DMS53 (cell line): ENCODE results near the gene SEBOX.

Source experiments
- DNase-seq: peaks from one replicate; lab custom pipeline; 2025; lab: John Stamatoyannopoulos, UW

The SEBOX gene

DNA sequence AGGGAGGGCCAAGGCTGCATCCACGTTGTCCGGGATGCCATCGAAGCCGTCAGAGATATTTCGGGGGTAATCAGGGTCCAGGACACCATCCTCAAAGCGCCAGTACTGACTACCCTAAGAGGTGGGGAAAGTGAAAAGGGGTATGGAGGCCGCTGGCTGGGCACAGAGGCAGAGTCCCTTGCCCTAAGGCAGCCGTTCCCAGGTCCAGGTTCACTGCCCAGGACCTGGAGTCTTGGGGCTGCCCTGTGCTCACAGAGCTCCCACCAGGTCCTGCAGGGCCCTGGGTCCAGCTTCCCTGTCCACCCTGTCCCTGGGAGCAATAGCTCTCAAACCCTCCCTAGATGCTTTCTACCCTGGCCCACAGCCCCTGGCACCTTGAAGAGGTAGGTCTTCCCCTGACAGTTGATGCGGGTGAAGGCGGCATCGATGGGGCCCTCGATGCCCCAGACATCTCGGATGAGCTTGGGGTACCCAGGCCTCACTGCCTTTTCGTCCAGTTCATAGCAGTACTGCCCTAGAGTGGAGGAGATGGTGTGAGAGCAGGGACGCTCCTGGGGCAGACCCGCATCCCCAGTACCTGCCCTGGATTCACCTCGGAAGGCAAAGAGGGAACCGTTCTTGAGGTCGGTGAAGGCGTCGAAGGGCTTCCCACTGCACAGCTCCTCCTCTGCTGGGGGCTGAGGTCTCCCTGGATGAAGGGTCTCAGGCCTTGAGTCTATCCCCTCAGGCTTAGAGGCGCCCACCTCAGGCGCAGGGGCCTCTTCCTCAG, 4.1 kb upstream of the SEBOX start:
- no peak for DNase-seq

DNA sequence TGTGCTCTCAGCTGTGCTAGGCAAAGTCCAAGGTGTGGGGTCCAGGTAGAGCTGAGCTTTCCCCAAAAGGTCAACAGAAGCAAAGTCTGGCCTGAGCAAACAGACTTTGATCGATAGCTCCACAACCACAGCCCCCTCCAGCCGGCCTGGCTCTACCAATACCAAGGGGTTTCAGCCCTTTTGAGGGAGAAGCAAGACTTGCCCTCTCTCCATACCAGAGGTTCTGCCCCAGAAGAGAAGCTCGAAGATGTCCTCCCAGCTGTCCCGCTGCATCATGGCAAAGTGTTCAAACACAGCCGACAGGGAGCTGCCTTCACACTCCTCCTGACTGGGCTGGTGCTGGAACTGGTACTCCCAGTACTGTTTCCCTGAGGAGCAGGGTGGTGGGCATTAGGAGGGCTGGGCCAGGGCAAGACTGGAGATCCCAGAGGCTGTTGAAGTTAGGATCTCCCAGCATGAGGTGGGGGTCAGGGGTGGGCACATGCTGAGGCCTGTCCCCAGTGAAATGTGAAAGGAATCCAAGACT, 3.4 kb upstream of the SEBOX start:
- DNase-seq, result no peak

DNA sequence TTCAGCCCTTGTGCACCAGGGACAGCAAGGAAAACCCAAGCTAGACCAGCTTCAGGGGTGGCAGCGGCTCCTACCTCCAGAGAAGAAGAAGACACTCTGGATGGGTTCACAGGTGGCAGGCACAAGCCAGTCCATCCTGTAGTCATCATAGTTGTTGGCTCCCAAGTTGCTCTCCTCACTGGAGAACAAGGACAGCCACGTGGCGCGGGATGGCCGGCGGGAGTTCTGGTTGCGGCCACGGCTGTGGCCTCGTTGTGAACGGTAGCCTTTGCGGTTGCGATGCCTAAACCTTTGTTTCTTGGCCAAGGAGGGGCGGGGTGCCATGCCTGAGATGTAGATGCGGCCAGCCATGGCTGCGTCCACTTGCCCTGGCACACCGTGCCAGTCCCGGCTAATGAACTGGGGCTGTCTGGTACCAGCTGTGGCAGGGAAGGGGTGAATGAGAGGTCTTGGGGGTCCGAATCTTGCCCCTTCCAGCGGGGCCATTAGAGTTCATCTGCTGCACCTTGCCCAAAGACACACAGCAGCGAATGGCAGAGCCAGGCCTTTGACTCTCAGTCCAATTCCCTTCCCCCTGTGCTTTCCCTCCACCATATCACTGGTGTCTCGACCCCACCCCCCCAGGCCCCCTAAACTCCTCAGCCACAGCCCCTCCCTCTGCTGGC, 2.8 kb upstream of the SEBOX start:
- no peak for DNase-seq

DNA sequence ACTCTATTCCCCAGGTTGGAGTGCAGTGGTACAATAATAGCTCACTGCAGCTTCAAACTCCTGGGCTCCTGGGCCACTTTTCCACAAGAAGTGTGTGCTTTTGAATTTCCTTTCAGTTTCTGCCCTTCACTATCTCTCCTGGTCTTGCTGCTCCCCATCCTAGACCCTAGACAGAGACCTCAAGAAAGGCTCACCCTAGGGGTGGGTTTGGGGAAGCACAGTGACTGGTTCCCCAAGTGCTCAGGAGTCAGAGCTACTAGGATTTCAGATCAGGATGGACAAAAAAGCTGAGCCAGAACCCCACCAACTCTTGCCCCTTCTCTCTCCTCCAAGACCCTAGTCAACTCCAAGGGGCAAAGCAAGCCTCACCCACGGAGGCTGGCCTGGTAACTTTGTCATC, 1.6 kb upstream of the SEBOX start:
- DNase-seq, result no peak

DNA sequence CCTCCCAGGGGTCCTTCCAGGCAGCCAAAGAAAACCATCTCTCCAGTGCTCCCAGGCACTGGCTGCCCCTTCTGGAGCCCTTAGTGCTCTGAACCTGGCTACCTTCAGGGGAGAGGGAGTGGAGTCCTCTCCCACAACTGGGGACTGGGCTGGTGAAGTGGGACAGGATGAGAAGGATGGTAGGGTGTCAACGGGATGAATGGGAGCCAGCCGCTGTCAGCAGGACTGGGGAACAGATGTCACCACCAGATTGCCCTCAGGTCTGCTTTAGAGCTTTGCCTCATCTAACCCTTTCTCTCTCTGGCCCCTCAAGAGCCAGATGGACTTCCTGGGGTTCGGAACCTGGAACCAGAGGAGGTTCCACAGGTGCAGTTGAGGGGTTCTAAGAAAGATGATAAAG, 488 bp upstream of the SEBOX start:
- DNase-seq, result no peak

DNA sequence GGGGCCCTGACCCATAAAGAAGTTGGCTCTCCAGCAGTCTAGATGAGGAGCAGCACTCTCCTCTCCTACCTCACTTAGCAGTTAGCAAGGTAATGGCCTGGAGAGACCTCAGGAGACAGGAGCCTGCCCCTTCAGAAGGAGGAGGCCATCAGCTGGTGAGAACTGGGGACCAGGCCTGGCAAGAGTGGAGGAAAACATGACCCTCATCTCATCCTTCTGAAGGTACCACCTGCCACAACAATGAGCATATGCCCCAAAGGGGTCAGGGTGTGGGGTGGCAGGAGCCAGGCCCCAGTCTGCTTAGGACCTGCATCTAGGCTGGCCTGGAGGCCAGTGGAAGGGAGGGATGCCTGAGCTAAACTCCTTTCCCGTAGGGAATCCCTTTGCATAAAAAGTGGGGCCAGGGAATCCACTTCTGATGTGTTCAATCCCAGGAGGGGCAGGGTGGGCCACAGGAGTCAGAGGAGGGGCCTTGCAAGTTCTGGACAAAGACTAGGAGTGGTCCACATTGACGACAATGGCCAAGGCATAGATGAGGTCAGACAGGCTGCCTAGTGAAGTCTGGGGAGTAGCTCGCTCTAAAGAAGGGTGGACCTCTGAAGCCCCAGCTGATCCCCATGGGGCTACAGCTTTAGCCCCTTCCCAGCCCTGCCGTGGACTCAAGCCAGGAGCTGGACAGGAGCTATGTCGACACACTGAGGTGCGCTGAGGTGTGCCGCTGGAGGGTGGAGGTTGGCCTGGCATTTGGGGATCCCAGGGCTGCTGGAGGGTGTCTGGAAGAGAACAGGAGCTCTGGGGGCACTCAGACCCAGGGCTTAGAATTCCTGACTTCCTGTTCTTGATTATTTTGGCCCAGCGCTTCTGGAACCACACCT, 986 bp downstream of the SEBOX start:
- no peak for DNase-seq

DNA sequence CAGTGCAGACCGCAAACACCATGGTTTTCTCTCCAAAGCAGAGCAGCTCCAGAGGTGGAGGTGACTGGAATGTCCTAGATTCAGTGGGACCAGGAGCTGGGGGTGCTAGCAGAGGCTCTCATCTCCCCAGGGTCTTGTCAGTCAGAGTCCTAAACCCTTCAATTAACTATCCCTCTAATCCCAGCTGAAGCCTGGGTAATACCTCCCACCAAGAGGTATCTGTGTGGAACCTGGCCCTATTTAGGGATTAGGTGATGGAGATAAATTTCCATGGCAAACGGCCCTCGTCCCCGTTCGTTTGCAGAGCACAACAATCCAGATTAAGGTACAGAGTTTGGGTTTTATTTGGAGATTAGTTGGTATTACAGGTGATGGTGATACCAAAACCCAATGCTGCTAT, 1.8 kb downstream of the SEBOX start:
- DNase-seq, result no peak

DNA sequence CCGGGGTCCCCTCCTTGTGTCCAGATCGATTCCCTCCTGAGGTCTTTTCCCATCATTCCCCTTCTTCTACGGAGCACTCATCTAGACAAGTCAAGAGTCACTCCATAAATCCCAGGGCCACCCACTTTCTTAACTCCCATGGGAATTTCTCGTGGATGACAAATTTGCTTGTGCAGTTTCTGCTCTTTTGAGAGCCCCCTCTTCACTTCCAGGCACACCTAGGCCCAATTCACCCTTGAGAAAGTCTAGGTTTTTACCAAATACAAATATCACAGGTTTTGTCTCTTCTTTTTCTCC, 7.2 kb downstream of the SEBOX start:
- DNase-seq, result no peak

DNA sequence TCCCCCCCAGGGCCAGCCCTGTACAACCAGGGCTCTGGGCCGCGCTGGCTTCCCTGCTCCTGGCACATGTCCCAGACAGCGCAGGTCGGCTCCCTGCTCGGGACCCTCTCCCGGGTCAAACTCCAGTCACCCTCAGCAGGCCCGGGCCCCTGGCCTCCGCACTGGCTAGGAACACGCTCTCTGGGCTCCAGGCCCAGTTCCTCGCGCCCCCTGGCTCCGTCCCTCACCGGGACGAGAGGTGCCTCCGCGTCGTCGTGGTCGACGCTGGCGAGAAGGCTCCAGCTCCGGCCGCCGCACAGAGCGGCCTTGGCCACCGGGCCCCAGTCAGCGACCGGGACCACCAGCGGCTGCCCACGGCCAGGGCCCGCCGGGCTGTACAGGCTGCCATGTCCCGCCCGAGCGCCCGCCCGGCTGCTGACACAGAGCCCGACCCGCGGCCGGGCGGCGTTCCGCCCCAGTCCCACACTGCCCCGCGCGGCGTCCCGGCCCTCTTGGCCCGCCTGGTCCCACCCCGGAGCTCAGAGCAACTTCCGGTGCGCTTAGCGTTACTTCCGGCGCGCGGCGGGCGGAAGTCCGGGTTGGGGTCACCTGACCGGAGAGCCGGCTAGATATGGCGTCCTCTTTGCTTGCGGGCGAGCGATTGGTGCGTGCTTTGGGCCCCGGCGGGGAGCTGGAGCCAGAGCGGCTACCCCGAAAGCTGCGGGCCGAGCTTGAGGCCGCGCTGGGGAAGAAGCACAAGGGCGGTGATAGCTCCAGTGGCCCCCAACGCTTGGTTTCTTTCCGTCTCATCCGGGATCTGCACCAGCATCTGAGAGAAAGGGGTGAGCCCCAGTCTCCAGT, 7.7 kb downstream of the SEBOX start, which contains the start of gene POLDIP2:
Gene POLDIP2 (minus strand): TSS at position 467 of the 840 bp plus-strand sequence. CDS start 79 bp downstream, at position 388.
- peak; percentile 95 for DNase-seq

DNA sequence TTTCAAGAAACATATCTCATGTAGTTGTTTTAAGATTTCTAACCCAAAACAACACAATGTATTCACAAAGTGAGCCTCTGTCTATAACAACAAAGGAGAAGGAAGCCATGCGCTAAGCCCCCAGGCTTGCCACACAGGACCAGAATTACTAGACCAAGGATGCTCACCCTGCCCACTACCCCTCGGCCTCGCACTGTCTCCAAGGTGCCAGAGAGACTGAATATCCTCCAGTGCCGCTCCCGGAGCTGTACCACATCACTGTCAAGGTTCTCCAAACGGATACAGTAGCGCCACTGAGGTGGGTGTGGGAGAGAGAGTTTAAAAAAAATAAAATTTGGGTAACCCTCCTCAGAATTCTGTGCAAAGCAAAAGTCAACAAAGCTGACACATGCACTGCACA, 14.7 kb downstream of the SEBOX start:
- DNase-seq, result no peak

DNA sequence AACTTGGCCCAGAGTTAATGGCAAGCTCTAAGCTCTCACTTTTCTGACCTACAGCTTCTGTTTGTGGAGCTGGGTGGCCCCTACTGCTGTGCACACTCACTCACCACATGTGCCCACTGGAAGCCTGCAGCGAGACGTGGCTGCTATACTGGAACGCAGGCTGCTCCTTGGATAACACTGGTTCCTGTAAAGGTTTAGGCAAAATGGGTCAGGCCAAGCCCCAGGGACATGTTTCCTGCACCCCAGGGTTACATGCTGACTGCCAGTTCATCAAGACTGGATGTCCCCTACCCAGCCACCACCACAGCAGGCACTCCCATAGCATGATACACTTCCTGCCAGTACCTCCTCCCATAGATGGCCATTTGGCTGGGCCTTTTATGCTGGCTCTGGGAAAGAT, 16.0 kb downstream of the SEBOX start:
- no peak for DNase-seq

DNA sequence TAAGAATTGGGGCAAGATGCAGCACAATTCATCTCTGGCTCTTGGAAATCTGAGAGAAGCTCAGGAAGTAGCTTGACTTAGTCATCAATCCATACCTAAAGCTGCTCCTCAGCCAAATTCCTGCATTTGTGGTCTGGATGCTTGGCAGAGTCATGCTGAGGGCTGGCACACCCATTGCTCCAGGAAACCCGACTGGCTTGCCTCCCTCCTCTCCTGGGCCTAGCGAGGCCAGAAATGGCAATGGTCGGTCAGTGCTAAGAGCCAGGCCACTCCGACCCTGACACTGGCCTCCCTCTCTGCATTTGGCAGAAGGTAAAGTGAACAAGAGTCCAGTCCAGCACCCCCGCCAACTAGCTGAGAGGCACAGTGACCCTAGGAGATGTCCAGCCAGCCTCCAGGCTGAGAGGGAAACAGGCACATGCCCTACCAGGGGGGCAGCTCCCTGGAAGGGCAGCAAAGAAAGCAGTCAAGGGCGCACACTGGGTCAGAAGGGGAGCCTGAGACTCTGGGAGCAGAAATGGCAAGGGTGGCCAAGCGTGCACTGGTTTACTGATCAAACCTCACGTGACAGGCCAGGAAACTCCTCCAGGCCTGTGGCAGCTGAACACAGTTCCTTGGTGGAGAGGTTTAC, 17.6 kb downstream of the SEBOX start:
- DNase-seq, result no peak

DNA sequence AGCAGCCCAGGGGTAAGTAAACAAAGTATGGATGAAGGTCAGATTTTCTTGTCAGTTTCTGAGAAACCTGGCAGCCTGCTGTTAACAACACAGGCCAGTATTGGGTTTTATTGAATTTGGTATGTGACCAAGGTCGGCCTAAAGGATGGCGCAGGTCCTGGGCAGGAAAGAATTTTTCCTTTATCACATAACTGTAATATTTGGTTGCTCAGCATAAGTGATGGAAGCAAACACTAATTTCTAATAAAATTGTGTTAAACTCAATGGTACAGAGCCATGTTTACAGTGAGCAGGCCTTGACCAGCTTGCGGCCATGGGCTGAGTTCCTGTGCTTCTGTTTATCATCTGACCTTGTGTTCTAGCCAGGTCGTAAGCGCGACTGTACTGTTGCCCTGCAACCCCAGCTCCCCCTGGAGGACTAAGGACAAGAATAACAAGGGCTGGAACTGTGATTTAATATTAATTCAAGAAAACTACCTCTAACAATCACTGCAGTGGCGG, 18.2 kb downstream of the SEBOX start:
- peak; percentile 37 for DNase-seq

DNA sequence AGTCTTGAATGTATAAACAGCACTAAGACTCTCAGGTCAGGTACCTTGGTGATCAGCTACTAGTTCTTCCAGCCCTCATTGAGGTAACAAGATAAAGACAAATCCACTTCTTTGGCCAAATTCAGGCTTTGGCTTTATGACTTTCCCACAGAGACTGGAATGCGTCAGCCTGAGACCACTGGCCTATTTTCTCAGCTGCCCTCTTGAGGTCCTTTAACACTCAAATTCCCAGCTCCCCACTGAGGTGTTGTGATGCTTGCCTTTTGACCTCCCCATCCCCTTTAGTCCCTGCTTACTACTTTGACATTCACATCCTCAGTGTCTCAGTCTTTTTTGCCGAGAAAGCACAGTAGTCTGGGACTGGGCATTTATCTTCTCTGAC, 18.8 kb downstream of the SEBOX start:
- no peak for DNase-seq

DNA sequence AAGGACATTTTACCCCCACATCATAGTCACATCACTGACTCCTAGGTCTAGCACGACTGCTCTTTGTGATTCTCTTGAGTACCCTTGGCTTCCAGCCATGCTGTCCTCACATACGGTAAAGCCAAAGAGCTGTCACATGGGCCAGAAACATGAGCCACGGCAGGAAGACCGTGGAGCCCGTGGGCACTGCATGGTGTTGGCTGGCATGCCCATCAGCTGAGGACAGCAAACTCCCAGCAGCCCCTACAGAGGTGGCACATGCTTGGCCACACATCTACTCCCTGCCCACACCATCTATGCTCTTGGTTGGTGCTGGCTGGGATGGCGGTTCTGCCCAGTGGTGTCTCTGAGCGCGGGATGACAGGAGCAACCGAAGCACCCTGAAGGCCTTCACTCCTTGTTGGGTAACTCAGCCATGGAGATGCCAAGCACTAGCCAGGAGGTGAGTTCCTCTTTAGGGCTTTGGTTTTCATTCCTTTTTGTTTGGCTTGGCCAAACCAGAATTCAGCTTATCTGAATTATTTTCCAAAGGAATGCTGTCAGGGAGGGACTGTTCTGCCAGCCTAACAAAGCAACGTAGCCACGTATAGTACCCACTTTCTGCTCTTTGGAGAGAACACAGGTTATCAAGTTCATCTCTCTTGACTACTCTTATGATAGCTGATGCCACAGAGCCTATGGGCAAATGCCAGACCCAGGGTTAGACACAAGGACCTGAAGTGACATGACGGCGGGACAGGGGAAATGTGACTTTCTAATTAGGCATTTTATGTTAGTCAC, 19.4 kb downstream of the SEBOX start:
- DNase-seq, result peak; percentile 22

DNA sequence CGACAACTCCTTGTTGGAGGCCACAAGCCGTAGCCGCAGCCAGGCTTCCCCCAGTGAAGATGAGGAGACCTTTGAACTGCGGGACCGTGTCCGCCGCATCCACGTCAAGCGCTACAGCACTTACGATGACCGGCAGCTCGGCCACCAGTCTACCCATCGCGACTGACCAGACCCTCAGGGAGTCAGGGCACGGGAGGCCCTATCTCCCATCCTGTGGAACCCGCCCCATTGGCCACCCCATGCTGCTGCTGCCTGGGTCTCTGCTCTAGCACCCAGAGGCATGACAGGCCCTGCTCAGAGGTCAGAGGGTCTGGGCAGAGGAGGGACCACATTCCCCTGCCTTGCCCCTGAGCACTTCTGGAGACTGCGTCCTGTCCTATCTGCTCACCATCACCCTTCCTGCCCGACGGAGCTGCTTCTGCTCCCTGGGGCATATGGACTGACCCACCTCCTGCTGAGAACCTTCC, 20.5 kb downstream of the SEBOX start:
- DNase-seq, result no peak

DNA sequence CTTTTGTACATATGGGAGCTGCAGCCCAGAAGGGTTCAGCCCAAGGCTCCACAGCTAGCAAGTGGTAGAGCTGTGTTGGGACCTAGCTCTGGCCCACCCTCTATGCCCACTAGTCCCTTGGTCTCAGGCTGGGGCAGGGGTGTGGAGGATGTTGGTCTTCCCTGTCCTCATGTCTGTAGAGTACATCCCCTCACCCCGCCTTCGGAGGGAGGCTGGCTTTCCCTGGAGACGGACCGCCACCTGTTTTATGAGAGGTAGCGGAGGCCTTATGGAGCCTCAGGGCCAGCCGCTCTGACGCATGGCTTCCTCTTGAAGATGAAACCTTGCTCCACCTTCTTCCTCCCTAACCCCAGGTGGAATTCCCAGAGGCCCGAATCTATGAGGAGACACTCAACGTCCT, 21.0 kb downstream of the SEBOX start:
- DNase-seq, result no peak

DNA sequence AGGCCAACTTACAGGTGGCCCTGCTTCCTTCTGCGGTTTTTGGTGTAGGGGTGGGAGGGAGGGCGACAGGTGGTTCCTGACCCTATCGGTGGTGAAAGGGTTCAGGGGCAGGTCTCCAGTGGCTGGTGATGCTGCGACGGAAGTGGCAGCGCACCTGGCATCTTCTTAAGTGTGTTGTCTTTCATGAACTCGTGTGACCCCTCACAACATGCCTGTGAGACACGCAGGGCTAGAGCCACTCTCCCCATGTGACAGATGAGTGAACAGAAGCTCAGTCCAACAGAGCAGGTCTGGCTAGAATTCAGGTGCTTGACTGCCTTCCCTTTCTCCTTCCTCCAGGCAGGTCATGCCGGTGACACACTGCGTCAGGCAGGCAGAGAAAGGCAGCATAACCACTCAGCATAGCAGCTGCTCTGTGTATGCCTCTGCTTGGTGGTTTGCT, 21.5 kb downstream of the SEBOX start:
- DNase-seq, result peak; percentile 18

DNA sequence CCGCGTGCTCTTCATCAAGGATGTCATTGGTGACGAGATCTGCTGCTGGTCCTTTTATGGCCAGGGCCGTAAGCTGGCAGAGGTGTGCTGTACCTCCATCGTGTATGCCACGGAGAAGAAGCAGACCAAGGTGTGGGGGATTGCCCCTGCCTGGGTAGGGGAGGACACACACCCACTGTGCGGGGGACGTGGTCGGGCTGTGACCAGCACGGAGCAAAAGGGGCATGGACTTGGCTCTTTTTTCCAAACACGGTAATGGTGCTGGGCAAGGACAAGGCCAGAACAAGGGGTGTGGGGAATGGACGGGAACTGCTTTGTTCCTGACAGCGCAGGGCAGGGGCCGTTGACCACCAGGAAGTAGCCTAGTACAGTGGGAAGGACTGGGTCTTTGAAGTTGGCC, 22.7 kb downstream of the SEBOX start:
- no peak for DNase-seq

DNA sequence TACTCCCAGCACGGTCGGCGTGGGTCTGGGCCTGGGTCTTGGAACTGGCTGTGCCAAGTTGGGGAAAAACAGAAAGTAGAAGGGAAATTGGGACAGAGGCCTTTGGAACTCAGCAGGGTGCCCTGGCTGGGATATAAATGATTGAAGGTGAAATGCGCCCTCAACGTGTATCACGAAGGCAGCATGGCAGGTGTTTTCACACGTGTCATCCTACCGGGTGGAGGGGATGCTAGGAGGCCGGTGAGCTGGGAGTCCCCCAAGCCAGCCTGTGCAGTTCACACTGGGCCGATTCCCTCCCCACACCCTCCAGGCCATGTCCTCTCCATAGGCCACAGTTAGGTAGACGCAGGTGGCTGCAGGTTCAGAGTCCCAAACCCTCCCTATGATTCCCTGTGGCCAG, 23.5 kb downstream of the SEBOX start:
- DNase-seq, result no peak
